Measurements from ENCODE around the gene QKI. TPM values are rescaled to one million over a fixed set of nuclear protein-coding genes. Genes with fewer than 3 reads are reported as not detected.
A peak's percentile ranks its signal among the peaks of the same experiment; 100 is the strongest.

Gene QKI
- total and polyA plus RNA-seq, 2 experiments from 2014 or later: 38.0 to 92.5 TPM

DNA sequence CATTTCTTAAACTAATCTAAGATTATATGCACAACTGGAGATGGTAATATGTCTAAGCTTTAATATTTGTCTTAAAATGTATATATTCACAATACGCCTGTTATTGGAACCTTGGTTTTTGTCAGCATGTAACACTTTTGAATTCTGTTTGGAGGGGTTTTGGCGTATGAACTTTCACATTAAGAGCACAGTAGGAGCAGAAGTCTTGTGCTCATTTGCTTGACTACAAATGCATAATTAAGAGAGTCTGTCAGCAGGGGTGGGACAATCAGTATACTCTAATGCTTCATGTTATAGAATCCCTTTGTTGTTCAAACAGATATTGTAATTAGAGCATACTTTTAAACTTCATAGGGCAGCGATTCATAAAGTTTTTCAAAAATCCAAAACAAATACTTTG is 112.8 kb downstream of the QKI start:
- WGBS (ENCODE audit: low lambda C conversion rate, missing lambda C conversion rate): 89% methylated on average over 3 of the region's 3 CpGs
- DNase-seq (ENCODE audit: low spot score): no peak
- Histone ChIP-seq H4K20me1 (ENCODE audit: insufficient read depth, poor library complexity, severe bottlenecking) (peaks cover 58% of the 10 kb centered on the region), H3K27me3 (no peaks in the 10 kb centered on the region), H3K9me3 (ENCODE audit: low read depth) (no peaks in the 10 kb centered on the region), H2AFZ (no peak overlapping the region), H3K4me1 (ENCODE audit: insufficient read depth) (peaks cover 4% of the 10 kb centered on the region), H3K9me2 (replicated peaks; ENCODE audit: insufficient read depth) (no peaks in the 10 kb centered on the region), H3K4me3 (no peak overlapping the region), H3K4me2 (no peak overlapping the region), H3K79me2 (peaks cover 92% of the 10 kb centered on the region), H3K27ac (no peak overlapping the region), H3K36me3 (replicated peaks; ENCODE audit: insufficient read depth, low read depth) (no peaks in the 10 kb centered on the region)
- TF ChIP-seq EZH2 (IDR thresholded peaks at IDR 0.05; ENCODE audit: borderline replicate concordance) (no peak), CTCF (IDR thresholded peaks at IDR 0.05; ENCODE audit: poor library complexity) (no peak), EZH2phosphoT487 (IDR thresholded peaks at IDR 0.05; ENCODE audit: low read depth, severe bottlenecking, unreplicated experiment) (no peak)

DNA sequence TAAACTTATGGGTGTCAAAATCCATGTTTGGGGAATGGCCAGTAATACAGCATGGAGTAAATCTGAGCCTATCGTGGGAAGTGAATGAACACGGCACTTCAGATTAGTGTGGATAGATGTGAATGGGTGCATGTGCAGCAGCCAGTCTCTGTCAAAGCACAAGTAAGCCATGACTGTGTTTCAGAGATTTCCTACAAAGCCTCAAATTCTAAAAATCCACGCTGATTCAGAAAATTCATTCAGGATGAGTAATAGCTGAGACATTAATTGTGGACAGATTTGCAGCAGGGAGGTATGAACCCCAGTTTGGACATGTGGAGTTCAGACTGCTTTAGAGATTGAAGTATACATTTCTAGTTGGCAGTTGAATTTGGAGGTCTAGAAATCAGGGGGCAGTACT is 115.1 kb downstream of the QKI start:
- H3K36me3 ChIP-seq (replicated peaks; ENCODE audit: insufficient read depth, low read depth): no peaks in the 10 kb centered on the region
- WGBS (ENCODE audit: low lambda C conversion rate, missing lambda C conversion rate): 67% methylated on average over 3 of the region's 3 CpGs
- peaks cover 52% of the 10 kb centered on the region for H4K20me1 ChIP-seq (ENCODE audit: insufficient read depth, poor library complexity, severe bottlenecking)
- DNase-seq (ENCODE audit: low spot score): peak; percentile 8
- no peak overlapping the region for H3K4me3 ChIP-seq
- no peaks in the 10 kb centered on the region for H3K9me2 ChIP-seq (replicated peaks; ENCODE audit: insufficient read depth)
- no peak overlapping the region for H2AFZ ChIP-seq
- TF ChIP-seq CTCF (IDR thresholded peaks at IDR 0.05; ENCODE audit: poor library complexity): no peak
- TF ChIP-seq EZH2phosphoT487 (IDR thresholded peaks at IDR 0.05; ENCODE audit: low read depth, severe bottlenecking, unreplicated experiment): no peak
- TF ChIP-seq EZH2 (IDR thresholded peaks at IDR 0.05; ENCODE audit: borderline replicate concordance): no peak
- peaks cover 91% of the 10 kb centered on the region for H3K79me2 ChIP-seq
- H3K4me1 ChIP-seq (ENCODE audit: insufficient read depth): peaks cover 20% of the 10 kb centered on the region
- H3K4me2 ChIP-seq: no peak overlapping the region
- H3K27ac ChIP-seq: no peak overlapping the region
- no peaks in the 10 kb centered on the region for H3K27me3 ChIP-seq
- H3K9me3 ChIP-seq (ENCODE audit: low read depth): no peaks in the 10 kb centered on the region

- H4K20me1 ChIP-seq (ENCODE audit: insufficient read depth, poor library complexity, severe bottlenecking): peaks cover 52% of the 10 kb centered on the region
- no peaks in the 10 kb centered on the region for H3K36me3 ChIP-seq (replicated peaks; ENCODE audit: insufficient read depth, low read depth)
- no peak overlapping the region for H3K4me2 ChIP-seq
- no peak for DNase-seq (ENCODE audit: low spot score)
- H3K9me3 ChIP-seq (ENCODE audit: low read depth): no peaks in the 10 kb centered on the region
- H3K4me1 ChIP-seq (ENCODE audit: insufficient read depth): peaks cover 20% of the 10 kb centered on the region
- H3K9me2 ChIP-seq (replicated peaks; ENCODE audit: insufficient read depth): no peaks in the 10 kb centered on the region
- H3K27me3 ChIP-seq: no peaks in the 10 kb centered on the region
- WGBS (ENCODE audit: low lambda C conversion rate, missing lambda C conversion rate): 77% methylated on average over 3 of the region's 3 CpGs
- peaks cover 94% of the 10 kb centered on the region for H3K79me2 ChIP-seq
- no peak overlapping the region for H3K4me3 ChIP-seq
- no peak overlapping the region for H2AFZ ChIP-seq
- H3K27ac ChIP-seq: no peak overlapping the region
- TF ChIP-seq CTCF (IDR thresholded peaks at IDR 0.05; ENCODE audit: poor library complexity) (no peak), EZH2phosphoT487 (IDR thresholded peaks at IDR 0.05; ENCODE audit: low read depth, severe bottlenecking, unreplicated experiment) (no peak), EZH2 (IDR thresholded peaks at IDR 0.05; ENCODE audit: borderline replicate concordance) (no peak)
Measured at GRCh38 chr6:163530406-163530805, 115.9 kb downstream of the QKI start.

GRCh38 chr6:163531122-163531521 is 116.6 kb downstream of the QKI start:
- H2AFZ ChIP-seq: no peak overlapping the region
- peaks cover 93% of the 10 kb centered on the region for H3K79me2 ChIP-seq
- H3K9me3 ChIP-seq (ENCODE audit: low read depth): no peaks in the 10 kb centered on the region
- H3K36me3 ChIP-seq (replicated peaks; ENCODE audit: insufficient read depth, low read depth): no peaks in the 10 kb centered on the region
- H3K4me1 ChIP-seq (ENCODE audit: insufficient read depth): peaks cover 20% of the 10 kb centered on the region
- H4K20me1 ChIP-seq (ENCODE audit: insufficient read depth, poor library complexity, severe bottlenecking): peaks cover 52% of the 10 kb centered on the region
- no peaks in the 10 kb centered on the region for H3K9me2 ChIP-seq (replicated peaks; ENCODE audit: insufficient read depth)
- no peak overlapping the region for H3K4me3 ChIP-seq
- H3K4me2 ChIP-seq: no peak overlapping the region
- no peak for TF ChIP-seq EZH2phosphoT487 (IDR thresholded peaks at IDR 0.05; ENCODE audit: low read depth, severe bottlenecking, unreplicated experiment)
- no peak for TF ChIP-seq EZH2 (IDR thresholded peaks at IDR 0.05; ENCODE audit: borderline replicate concordance)
- H3K27me3 ChIP-seq: no peaks in the 10 kb centered on the region
- no peak for DNase-seq (ENCODE audit: low spot score)
- no peak overlapping the region for H3K27ac ChIP-seq
- WGBS (ENCODE audit: low lambda C conversion rate, missing lambda C conversion rate): 88% methylated on average over 2 of the region's 2 CpGs

All from hepatocyte (in vitro differentiated cells).